ENCODE measurements around the gene PLCL2.

Gene PLCL2

GRCh38 chr3:17011728-17012338 lies 127.1 kb downstream of the PLCL2 start:
- DNase-seq (ENCODE audit: low spot score) = no peak

GRCh38 chr3:17013050-17013449 lies 128.3 kb downstream of the PLCL2 start:
- no peak for DNase-seq (ENCODE audit: low spot score)

- no peak for DNase-seq (ENCODE audit: low spot score)
Observed at GRCh38 chr3:17013571-17013970, 128.8 kb downstream of the PLCL2 start.

GRCh38 chr3:17014284-17014683 lies 129.5 kb downstream of the PLCL2 start:
- no peak for DNase-seq (ENCODE audit: low spot score)

- no peak for DNase-seq (ENCODE audit: low spot score)
Observed at GRCh38 chr3:17014709-17015108, 130.0 kb downstream of the PLCL2 start.

GRCh38 chr3:17021614-17022013 lies 136.9 kb downstream of the PLCL2 start:
- DNase-seq (ENCODE audit: low spot score) = no peak

- peak; percentile 65 for DNase-seq (ENCODE audit: low spot score)
Observed at GRCh38 chr3:17023006-17023664, 138.4 kb downstream of the PLCL2 start.

- no peak for DNase-seq (ENCODE audit: low spot score)
Observed at GRCh38 chr3:17025594-17026139, 140.9 kb downstream of the PLCL2 start.

GRCh38 chr3:17027318-17027717 lies 142.6 kb downstream of the PLCL2 start:
- no peak for DNase-seq (ENCODE audit: low spot score)

- no peak for DNase-seq (ENCODE audit: low spot score)
Observed at GRCh38 chr3:17028363-17028762, 143.6 kb downstream of the PLCL2 start.

- DNase-seq (ENCODE audit: low spot score) = no peak
Observed at GRCh38 chr3:17030438-17030837, 145.7 kb downstream of the PLCL2 start.

GRCh38 chr3:17030956-17031652 lies 146.3 kb downstream of the PLCL2 start:
- no peak for DNase-seq (ENCODE audit: low spot score)

- no peak for DNase-seq (ENCODE audit: low spot score)
Observed at GRCh38 chr3:17032407-17033034, 147.8 kb downstream of the PLCL2 start.

- peak; percentile 9 for DNase-seq (ENCODE audit: low spot score)
Observed at GRCh38 chr3:17033516-17034168, 148.9 kb downstream of the PLCL2 start.

GRCh38 chr3:17035033-17035432 lies 150.3 kb downstream of the PLCL2 start:
- DNase-seq (ENCODE audit: low spot score) = no peak

GRCh38 chr3:17035966-17036365 lies 151.2 kb downstream of the PLCL2 start:
- no peak for DNase-seq (ENCODE audit: low spot score)

- no peak for DNase-seq (ENCODE audit: low spot score)
Observed at GRCh38 chr3:17038141-17038540, 153.4 kb downstream of the PLCL2 start.

- no peak for DNase-seq (ENCODE audit: low spot score)
Observed at GRCh38 chr3:17038900-17039553, 154.3 kb downstream of the PLCL2 start.

GRCh38 chr3:17039594-17039993 lies 154.8 kb downstream of the PLCL2 start:
- DNase-seq (ENCODE audit: low spot score) = peak; percentile 64

GRCh38 chr3:17040322-17040989 lies 155.7 kb downstream of the PLCL2 start:
- DNase-seq (ENCODE audit: low spot score) = no peak

GRCh38 chr3:17040990-17041377 lies 156.2 kb downstream of the PLCL2 start:
- DNase-seq (ENCODE audit: low spot score) = no peak

All from CD4-positive, alpha-beta T cell treated with Interleukin-15 for 4 hours (primary cell).